ENCODE measurements around the gene ELOVL4.
A peak's percentile ranks its signal among the peaks of the same experiment; 100 is the strongest.

The ELOVL4 gene

GRCh38 chr6:79947191-79948186 lies at the start of gene ELOVL4:
ELOVL4 (minus strand) TSS chr6:79947553; CDS start chr6:79947279, 274 bp downstream.
- DNase-seq (ENCODE audit: low spot score), result no peak

- DNase-seq (ENCODE audit: low spot score), result no peak
Measured at GRCh38 chr6:79993911-79994309, 46.6 kb upstream of the ELOVL4 start.

- no peak for DNase-seq (ENCODE audit: low spot score)
Measured at GRCh38 chr6:79993012-79993910, 45.9 kb upstream of the ELOVL4 start.

GRCh38 chr6:79989641-79990040 lies 42.3 kb upstream of the ELOVL4 start:
- no peak for DNase-seq (ENCODE audit: low spot score)

GRCh38 chr6:79985128-79985527 lies 37.8 kb upstream of the ELOVL4 start:
- DNase-seq (ENCODE audit: low spot score), result no peak

- DNase-seq (ENCODE audit: low spot score), result peak; percentile 35
Measured at GRCh38 chr6:79984261-79984660, 36.9 kb upstream of the ELOVL4 start.

- no peak for DNase-seq (ENCODE audit: low spot score)
Measured at GRCh38 chr6:79981652-79982051, 34.3 kb upstream of the ELOVL4 start.

- no peak for DNase-seq (ENCODE audit: low spot score)
Measured at GRCh38 chr6:79971193-79971592, 23.8 kb upstream of the ELOVL4 start.

GRCh38 chr6:79969784-79970183 lies 22.4 kb upstream of the ELOVL4 start:
- no peak for DNase-seq (ENCODE audit: low spot score)

GRCh38 chr6:79967178-79967577 lies 19.8 kb upstream of the ELOVL4 start:
- DNase-seq (ENCODE audit: low spot score), result no peak

- DNase-seq (ENCODE audit: low spot score), result no peak
Measured at GRCh38 chr6:79964607-79965081, 17.3 kb upstream of the ELOVL4 start.

- DNase-seq (ENCODE audit: low spot score), result no peak
Measured at GRCh38 chr6:79954849-79955248, 7.5 kb upstream of the ELOVL4 start.

- DNase-seq (ENCODE audit: low spot score), result peak; percentile 76
Measured at GRCh38 chr6:79949233-79949632, 1.9 kb upstream of the ELOVL4 start.

GRCh38 chr6:79946272-79947190 lies 822 bp downstream of the ELOVL4 start:
- no peak for DNase-seq (ENCODE audit: low spot score)

- no peak for DNase-seq (ENCODE audit: low spot score)
Measured at GRCh38 chr6:79943133-79943532, 4.2 kb downstream of the ELOVL4 start.

- DNase-seq (ENCODE audit: low spot score), result no peak
Measured at GRCh38 chr6:79941489-79942151, 5.7 kb downstream of the ELOVL4 start.

- DNase-seq (ENCODE audit: low spot score), result no peak
Measured at GRCh38 chr6:79928478-79928998, 18.8 kb downstream of the ELOVL4 start.

GRCh38 chr6:79927758-79928157 lies 19.6 kb downstream of the ELOVL4 start:
- no peak for DNase-seq (ENCODE audit: low spot score)

GRCh38 chr6:79923270-79923669 lies 24.1 kb downstream of the ELOVL4 start:
- DNase-seq (ENCODE audit: low spot score), result no peak

- DNase-seq (ENCODE audit: low spot score), result no peak
Measured at GRCh38 chr6:79922018-79922417, 25.3 kb downstream of the ELOVL4 start.

GRCh38 chr6:79913369-79913768 lies 34.0 kb downstream of the ELOVL4 start:
- DNase-seq (ENCODE audit: low spot score), result no peak

All from SW480 (cell line).